H9 (cell line): ENCODE results near the gene MACIR. TPM values are rescaled to one million over a fixed set of nuclear protein-coding genes. Genes with fewer than 3 reads are reported as not detected.

Source experiments
- DNase-seq: peaks from one replicate; pipeline ENCODE4 v3.0.0-alpha.2; 2017
- H2AFZ ChIP-seq: one replicate; pipeline ENCODE4 v1.6.1; 2013; ENCODE audit warnings: mild to moderate bottlenecking, low read length, control low read depth, moderate library complexity
- H2AK5ac ChIP-seq: 2 replicates; pipeline ENCODE4 v1.6.1; 2013; ENCODE audit warnings: low read length, control low read depth, mixed read lengths; ENCODE audit not compliant: insufficient read length
- H2BK120ac ChIP-seq: one replicate; pipeline ENCODE4 v1.6.1; 2013; ENCODE audit warnings: low read depth, mild to moderate bottlenecking, low read length, control low read depth, inconsistent platforms; ENCODE audit not compliant: poor library complexity, severe bottlenecking
- H2BK12ac ChIP-seq: 2 replicates; pipeline ENCODE4 v1.6.1; 2013; ENCODE audit warnings: low read length, control low read depth, mixed read lengths, low read depth; ENCODE audit not compliant: insufficient read length
- H2BK15ac ChIP-seq: 2 replicates; pipeline ENCODE4 v1.6.1; 2013; ENCODE audit warnings: low read depth, low read length, control low read depth
- H2BK20ac ChIP-seq: one replicate; pipeline ENCODE4 v1.6.1; 2013; ENCODE audit warnings: low read depth, mild to moderate bottlenecking, low read length, control low read depth, inconsistent platforms; ENCODE audit not compliant: poor library complexity, severe bottlenecking
- H2BK5ac ChIP-seq: 2 replicates; pipeline ENCODE4 v1.6.1; 2013; ENCODE audit warnings: low read length, control low read depth, mixed read lengths; ENCODE audit not compliant: insufficient read length
- H3K14ac ChIP-seq: 2 replicates; pipeline ENCODE4 v1.6.1; 2013; ENCODE audit warnings: low read length, control low read depth; ENCODE audit not compliant: insufficient read depth
- H3K18ac ChIP-seq: 2 replicates; pipeline ENCODE4 v1.6.1; 2013; ENCODE audit warnings: low read depth, mild to moderate bottlenecking, mixed read lengths, low read length, control low read depth; ENCODE audit not compliant: insufficient read length
- H3K23ac ChIP-seq: 2 replicates; pipeline ENCODE4 v1.6.1; 2013; ENCODE audit warnings: low read length, control low read depth, mixed read lengths, low read depth; ENCODE audit not compliant: insufficient read length
- H3K23me2 ChIP-seq: 2 replicates; pipeline ENCODE4 v1.6.1; 2013; ENCODE audit warnings: low read depth, mild to moderate bottlenecking, mixed read lengths, low read length, control low read depth; ENCODE audit not compliant: insufficient read length, poor library complexity, severe bottlenecking
- H3K27ac ChIP-seq: 2 replicates; pipeline ENCODE4 v1.5.1; 2013; ENCODE audit warnings: low read length, control low read depth, mixed read lengths, low read depth; ENCODE audit not compliant: insufficient read length
- H3K27me3 ChIP-seq: 2 replicates; pipeline ENCODE4 v1.6.1; 2013; ENCODE audit warnings: low read length, control low read depth, inconsistent platforms; ENCODE audit not compliant: insufficient read depth
- H3K4ac ChIP-seq: 2 replicates; pipeline ENCODE4 v1.6.1; 2013; ENCODE audit warnings: low read depth, mild to moderate bottlenecking, control low read depth, inconsistent platforms, low read length, moderate library complexity
- H3K4me1 ChIP-seq: 2 replicates; pipeline ENCODE4 v1.6.1; 2013; ENCODE audit warnings: low read length, control low read depth, inconsistent platforms; ENCODE audit not compliant: insufficient read depth
- H3K4me2 ChIP-seq: 2 replicates; pipeline ENCODE4 v1.6.1; 2013; ENCODE audit warnings: low read length, control low read depth, mixed read lengths; ENCODE audit not compliant: insufficient read length, insufficient read depth
- H3K56ac ChIP-seq: 2 replicates; pipeline ENCODE4 v1.6.1; 2013; ENCODE audit warnings: low read depth, mild to moderate bottlenecking, mixed read lengths, low read length, control low read depth; ENCODE audit not compliant: insufficient read length
- H3K79me1 ChIP-seq: 2 replicates; pipeline ENCODE4 v1.6.1; 2013; ENCODE audit warnings: low read depth, mild to moderate bottlenecking, moderate library complexity, low read length, control low read depth, inconsistent platforms; ENCODE audit not compliant: insufficient read depth, poor library complexity, severe bottlenecking
- H3K79me2 ChIP-seq: 2 replicates; pipeline ENCODE4 v1.6.1; 2013; ENCODE audit warnings: low read length, control low read depth, inconsistent platforms; ENCODE audit not compliant: insufficient read depth
- H3K9ac ChIP-seq: 2 replicates; pipeline ENCODE4 v1.6.1; 2013; ENCODE audit warnings: low read length, control low read depth, mixed read lengths; ENCODE audit not compliant: insufficient read length; ENCODE audit errors: extremely low read depth
- H3K9me3 ChIP-seq: one replicate; pipeline ENCODE4 v1.6.1; 2013; ENCODE audit warnings: low read depth, low read length, inconsistent platforms; ENCODE audit not compliant: control insufficient read depth
- H3T11ph ChIP-seq: one replicate; pipeline ENCODE4 v1.6.1; 2013; ENCODE audit warnings: mild to moderate bottlenecking, low read length, control low read depth, inconsistent platforms
- H4K20me1 ChIP-seq: one replicate; pipeline ENCODE4 v1.6.1; 2013; ENCODE audit not compliant: control insufficient read depth, insufficient read length, insufficient read depth
- H4K5ac ChIP-seq: 2 replicates; pipeline ENCODE4 v1.6.1; 2013; ENCODE audit warnings: low read depth, mild to moderate bottlenecking, mixed read lengths, low read length, control low read depth; ENCODE audit not compliant: insufficient read length
- H4K8ac ChIP-seq: replicated peaks from 2 replicates; pipeline ENCODE4 v1.6.1; 2013; ENCODE audit warnings: low read length, control low read depth, mixed read lengths, low read depth; ENCODE audit not compliant: insufficient read length
- H4K91ac ChIP-seq: 2 replicates; pipeline ENCODE4 v1.6.1; 2013; ENCODE audit warnings: low read depth, mild to moderate bottlenecking, moderate library complexity, mixed read lengths, low read length, control low read depth; ENCODE audit not compliant: insufficient read length
- H3K27ac Mint-ChIP-seq, 3 experiments: 2 replicates in 2 of 3; 3 replicates in 1 of 3; pipeline ENCODE4 v1.8.0; 2020 to 2021; ENCODE audit warnings: mixed read lengths in 3 of 3, mild to moderate bottlenecking in 1 of 3, moderate library complexity in 1 of 3
- H3K27me3 Mint-ChIP-seq: 2 replicates; pipeline ENCODE4 v1.8.0; 2021; ENCODE audit warnings: low read depth, mild to moderate bottlenecking, moderate library complexity, mixed read lengths
- H3K36me3 Mint-ChIP-seq, 3 experiments: 2 replicates in 2 of 3; 3 replicates in 1 of 3; pipeline ENCODE4 v1.8.0; 2020 to 2021; ENCODE audit warnings: low read depth in 3 of 3, mixed read lengths in 3 of 3; ENCODE audit not compliant: insufficient read depth in 1 of 3
- H3K4me1 Mint-ChIP-seq, 2 experiments: 2 replicates each; pipeline ENCODE4 v1.8.0; 2020; ENCODE audit warnings: mixed read lengths in 2 of 2
- H3K4me3 Mint-ChIP-seq, 2 experiments: 2 replicates in 1 of 2; 3 replicates in 1 of 2; pipeline ENCODE4 v1.8.0; 2020 to 2021; ENCODE audit warnings: mild to moderate bottlenecking in 2 of 2, mixed read lengths in 2 of 2, moderate library complexity in 1 of 2
- H3K9me3 Mint-ChIP-seq, 2 experiments: 2 replicates in 1 of 2; 3 replicates in 1 of 2; pipeline ENCODE4 v1.8.0; 2020; ENCODE audit warnings: mild to moderate bottlenecking in 2 of 2, mixed read lengths in 2 of 2, moderate library complexity in 1 of 2
- total RNA-seq: library from RNA; stranded (reverse); gene quantifications from 2 replicates; pipeline ENCODE4 v1.2.1, GENCODE V29; 2021
- TF ChIP-seq, protein P1 (sequence below): fragments of 200-600 bp; sonication (generic); conservative IDR thresholded peaks from 3 replicates; pipeline ENCODE4 v1.8.0; 2021; ENCODE audit warnings: antibody characterized with exemption, mild to moderate bottlenecking

MACIR gene
- total RNA-seq, 1 experiment from 2014 or later: 11.7 TPM

DNA sequence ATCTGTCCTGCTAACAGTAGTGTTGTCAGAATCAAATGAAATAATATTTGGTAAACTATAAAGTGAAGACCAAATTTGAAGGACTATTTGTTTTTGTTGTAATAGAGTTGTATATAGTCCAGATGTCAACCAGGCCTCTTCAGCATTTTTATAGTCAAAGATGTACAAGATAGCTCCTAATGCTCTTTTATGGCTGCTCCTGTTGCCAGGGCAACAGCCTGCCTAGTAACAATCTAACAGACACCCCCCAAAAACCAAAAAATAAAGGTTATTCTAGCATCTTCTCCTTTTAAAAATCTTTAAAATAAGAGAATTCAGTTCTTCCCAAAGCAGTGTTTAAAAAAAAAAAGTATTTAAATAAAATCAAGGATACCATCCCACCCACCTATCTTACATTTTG is 49.5 kb upstream of the MACIR start:
- Histone ChIP-seq H2BK5ac (no peak overlapping the region), H3K14ac (no peak overlapping the region), H2AK5ac (no peak overlapping the region), H3K56ac (no peak overlapping the region), H3K27ac (no peak overlapping the region), H3K4me1 (no peaks in the 10 kb centered on the region), H4K20me1 (no peaks in the 10 kb centered on the region), H3K9me3 (no peaks in the 10 kb centered on the region), H2BK120ac (no peak overlapping the region), H3K27me3 (no peaks in the 10 kb centered on the region), H4K91ac (no peak overlapping the region), H3T11ph (no peak overlapping the region), H2BK12ac (no peak overlapping the region), H3K9ac (no peak overlapping the region), H3K79me1 (no peaks in the 10 kb centered on the region), H3K23me2 (no peaks in the 10 kb centered on the region), H3K23ac (no peak overlapping the region), H4K8ac (no peak overlapping the region), H3K4ac (no peak overlapping the region), H3K79me2 (no peaks in the 10 kb centered on the region), H2BK15ac (no peak overlapping the region), H2BK20ac (no peak overlapping the region), H3K4me2 (no peak overlapping the region), H4K5ac (no peak overlapping the region), H2AFZ (no peak overlapping the region), H3K18ac (no peak overlapping the region)
- Mint-ChIP-seq H3K36me3 (no peaks in the 10 kb centered on the region; a peak in 2 of 7 replicates), H3K4me3 (no peak overlapping the region), H3K4me1 (peaks cover 3 to 7% of the 10 kb centered on the region in 2 experiments; a peak in 3 of 4 replicates), H3K9me3 (no peaks in the 10 kb centered on the region), H3K27ac (no peak overlapping the region), H3K27me3 (no peaks in the 10 kb centered on the region)
- DNase-seq: no peak
- TF ChIP-seq, protein P1, sequence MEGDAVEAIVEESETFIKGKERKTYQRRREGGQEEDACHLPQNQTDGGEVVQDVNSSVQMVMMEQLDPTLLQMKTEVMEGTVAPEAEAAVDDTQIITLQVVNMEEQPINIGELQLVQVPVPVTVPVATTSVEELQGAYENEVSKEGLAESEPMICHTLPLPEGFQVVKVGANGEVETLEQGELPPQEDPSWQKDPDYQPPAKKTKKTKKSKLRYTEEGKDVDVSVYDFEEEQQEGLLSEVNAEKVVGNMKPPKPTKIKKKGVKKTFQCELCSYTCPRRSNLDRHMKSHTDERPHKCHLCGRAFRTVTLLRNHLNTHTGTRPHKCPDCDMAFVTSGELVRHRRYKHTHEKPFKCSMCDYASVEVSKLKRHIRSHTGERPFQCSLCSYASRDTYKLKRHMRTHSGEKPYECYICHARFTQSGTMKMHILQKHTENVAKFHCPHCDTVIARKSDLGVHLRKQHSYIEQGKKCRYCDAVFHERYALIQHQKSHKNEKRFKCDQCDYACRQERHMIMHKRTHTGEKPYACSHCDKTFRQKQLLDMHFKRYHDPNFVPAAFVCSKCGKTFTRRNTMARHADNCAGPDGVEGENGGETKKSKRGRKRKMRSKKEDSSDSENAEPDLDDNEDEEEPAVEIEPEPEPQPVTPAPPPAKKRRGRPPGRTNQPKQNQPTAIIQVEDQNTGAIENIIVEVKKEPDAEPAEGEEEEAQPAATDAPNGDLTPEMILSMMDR: no peak
